Sigmoid colon (tissue), 7 donors: ENCODE measurements around the gene LAMB2. TPM values are rescaled to one million over a fixed set of nuclear protein-coding genes. Genes with fewer than 3 reads are reported as not detected.

Source experiments
- DNase-seq: peaks from one replicate; pipeline ENCODE4 v3.0.0-alpha.2; 2019
- H3K27ac ChIP-seq, 4 donors: fragments of 200-600 bp; sonication (generic); one replicate each; pipeline ENCODE4 v1.5.1; 2016 to 2019; ENCODE audit warnings: mild to moderate bottlenecking in 1 of 4
- H3K27me3 ChIP-seq, 3 donors: fragments of 200-600 bp; sonication (generic); one replicate each; pipeline ENCODE4 v1.5.1; 2019; ENCODE audit warnings: mild to moderate bottlenecking in 1 of 3
- H3K36me3 ChIP-seq, 4 donors: fragments of 200-600 bp; sonication (generic); one replicate each; pipeline ENCODE4 v1.5.1; 2016 to 2019
- H3K4me1 ChIP-seq, 4 donors: fragments of 200-600 bp; sonication (generic); one replicate each; pipeline ENCODE4 v1.5.1; 2017 to 2019
- H3K4me3 ChIP-seq, 4 donors: fragments of 200-600 bp; sonication (generic); one replicate each; pipeline ENCODE4 v1.5.1; 2017 to 2019; ENCODE audit warnings: mild to moderate bottlenecking in 2 of 4, moderate library complexity in 1 of 4
- H3K9me3 ChIP-seq, 4 donors: fragments of 200-600 bp in 3 of 4; sonication (generic) in 3 of 4; one replicate each; pipeline versions ENCODE4 v1.5.1 to v1.6.1; 2013 to 2019
- EP300 ChIP-seq, 4 donors: sonication (generic); formaldehyde crosslinking; IDR thresholded peaks; one replicate each; pipeline ENCODE4 v1.6.1; 2017; ENCODE audit warnings: antibody characterized with exemption in 4 of 4
- POLR2A ChIP-seq, 2 donors: fragments of 450-650 bp; IDR thresholded peaks; one replicate each; pipeline ENCODE4 v1.6.1; 2016; ENCODE audit warnings: antibody characterized with exemption in 2 of 2, mild to moderate bottlenecking in 2 of 2, moderate library complexity in 2 of 2
- POLR2AphosphoS5 ChIP-seq, 4 donors: sonication (generic); formaldehyde crosslinking; IDR thresholded peaks; one replicate each; pipeline ENCODE4 v1.6.1; 2017; ENCODE audit warnings: antibody characterized with exemption in 4 of 4
- WGBS, 2 donors: extraction: QIAGEN DNeasy Blood & Tissue Kit; methylation state at CpG; one replicate each; pipeline ENCODE4 v1.1.7; 2013; 5-methylcytosine and 5-hydroxymethylcytosine counted together
- intact Hi-C: fragments of 100-400 bp; cut with DNase I; formaldehyde crosslinking; loops from one replicate; pipeline ENCODE4 v1.15.1; 2023
- polyA plus RNA-seq, 3 donors: library from polyadenylated mRNA; stranded (reverse); fragments of 200-250 nt; gene quantifications; one replicate each; pipeline ENCODE4 v1.2.3, GENCODE V29; 2013
- total RNA-seq, 4 donors: library from RNA; depleted of rRNA; stranded (reverse); fragments of >200 nt; gene quantifications; one replicate each; pipeline ENCODE4 v1.1.0, GENCODE V29; 2016
- TF ChIP-seq, protein P1 (sequence below), 4 experiments: fragments of 450-650 bp in 3 of 4; fragments of 200-600 bp in 1 of 4; IDR thresholded peaks; one replicate each; pipeline ENCODE4 v1.5.1; 2016 to 2019; ENCODE audit warnings: antibody characterized with exemption in 4 of 4, mild to moderate bottlenecking in 3 of 4, moderate library complexity in 2 of 4
- donor health status: healthy with polysubstance abuse.
- donor health status: Bipolar disorder and iron deficiency.
- donor health status: healthy.

Gene LAMB2
- total RNA-seq (100 to 1,000 TPM; 252 to 612 (median 330) TPM), polyA plus RNA-seq (10 to 100 TPM; 10.2 to 85.0 (median 26.6) TPM)

DNA sequence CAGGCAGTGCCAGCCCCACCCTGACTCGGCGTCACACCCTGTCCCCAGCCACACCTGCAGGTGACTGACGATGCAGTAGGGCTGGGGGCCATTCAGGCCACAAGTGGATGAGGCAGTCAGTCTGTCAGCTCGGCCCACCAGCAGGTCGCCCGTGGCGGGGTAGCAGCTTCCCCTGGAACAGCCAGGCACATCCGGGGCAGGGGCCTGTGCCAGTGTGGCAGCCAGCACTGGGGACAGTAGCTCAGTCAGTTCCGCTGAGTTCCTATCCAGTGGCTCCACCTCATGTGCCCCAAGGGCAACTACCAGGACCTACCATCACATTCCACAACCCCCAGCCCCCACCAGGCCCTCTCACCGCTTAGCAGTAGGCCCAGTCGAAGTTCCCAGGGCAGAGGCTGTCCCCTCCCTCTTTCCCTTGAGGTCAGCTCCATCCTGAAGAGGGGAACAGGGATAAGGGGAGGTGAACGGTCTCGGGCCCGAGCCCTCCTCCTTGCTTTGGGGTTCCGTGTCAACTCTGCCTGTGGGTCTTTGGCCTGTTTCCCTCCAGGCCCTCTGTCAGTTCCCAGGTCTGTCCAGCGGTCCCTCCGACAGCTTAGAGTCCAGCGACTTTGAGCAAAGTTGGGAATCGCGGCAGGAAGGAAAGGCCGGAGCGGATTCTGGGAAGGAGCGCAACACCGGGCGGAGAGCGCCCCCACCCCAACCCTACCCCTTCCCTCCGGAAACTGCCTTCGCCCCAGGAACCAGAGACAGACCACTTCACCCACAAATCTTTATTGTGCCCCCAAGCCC lies at the start of gene LAMB2:
LAMB2 (minus strand) TSS at position 614 of the 789 bp plus-strand sequence; CDS start at position 431, 183 bp downstream.
- intact Hi-C loops, result loop anchor here (1.0 to 5.0 kb wide), 2 partner anchors 35 to 38 kb away; partner anchors contain the start of genes CCDC71 and QRICH1
- Histone ChIP-seq H3K27me3 (no peaks in the 10 kb centered on the region), H3K27ac (peak within 1 kb of the TSS; percentile 87 to 97 (median 92)), H3K4me3 (peak within 1 kb of the TSS; percentile 64 to 86 (median 69)), H3K4me1 (peaks cover 0 to 37% (median 33%) of the 10 kb centered on the region in 4 donors), H3K9me3 (no peaks in the 10 kb centered on the region), H3K36me3 (peaks cover 5 to 36% (median 13%) of the 10 kb centered on the region in 4 donors)
- peak; percentile 89 for DNase-seq
- peak; percentile 63 to 85 (median 74) for TF ChIP-seq POLR2AphosphoS5 (IDR thresholded peaks at IDR 0.05)
- TF ChIP-seq EP300 (IDR thresholded peaks at IDR 0.05), result no peak
- TF ChIP-seq, protein P1, sequence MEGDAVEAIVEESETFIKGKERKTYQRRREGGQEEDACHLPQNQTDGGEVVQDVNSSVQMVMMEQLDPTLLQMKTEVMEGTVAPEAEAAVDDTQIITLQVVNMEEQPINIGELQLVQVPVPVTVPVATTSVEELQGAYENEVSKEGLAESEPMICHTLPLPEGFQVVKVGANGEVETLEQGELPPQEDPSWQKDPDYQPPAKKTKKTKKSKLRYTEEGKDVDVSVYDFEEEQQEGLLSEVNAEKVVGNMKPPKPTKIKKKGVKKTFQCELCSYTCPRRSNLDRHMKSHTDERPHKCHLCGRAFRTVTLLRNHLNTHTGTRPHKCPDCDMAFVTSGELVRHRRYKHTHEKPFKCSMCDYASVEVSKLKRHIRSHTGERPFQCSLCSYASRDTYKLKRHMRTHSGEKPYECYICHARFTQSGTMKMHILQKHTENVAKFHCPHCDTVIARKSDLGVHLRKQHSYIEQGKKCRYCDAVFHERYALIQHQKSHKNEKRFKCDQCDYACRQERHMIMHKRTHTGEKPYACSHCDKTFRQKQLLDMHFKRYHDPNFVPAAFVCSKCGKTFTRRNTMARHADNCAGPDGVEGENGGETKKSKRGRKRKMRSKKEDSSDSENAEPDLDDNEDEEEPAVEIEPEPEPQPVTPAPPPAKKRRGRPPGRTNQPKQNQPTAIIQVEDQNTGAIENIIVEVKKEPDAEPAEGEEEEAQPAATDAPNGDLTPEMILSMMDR (IDR thresholded peaks at IDR 0.05), result no peak
- peak; percentile 27 to 47 for TF ChIP-seq POLR2A (IDR thresholded peaks at IDR 0.05)
- 6 to 31% methylated on average over 28 of the region's 28 CpGs for WGBS, 2 donors

DNA sequence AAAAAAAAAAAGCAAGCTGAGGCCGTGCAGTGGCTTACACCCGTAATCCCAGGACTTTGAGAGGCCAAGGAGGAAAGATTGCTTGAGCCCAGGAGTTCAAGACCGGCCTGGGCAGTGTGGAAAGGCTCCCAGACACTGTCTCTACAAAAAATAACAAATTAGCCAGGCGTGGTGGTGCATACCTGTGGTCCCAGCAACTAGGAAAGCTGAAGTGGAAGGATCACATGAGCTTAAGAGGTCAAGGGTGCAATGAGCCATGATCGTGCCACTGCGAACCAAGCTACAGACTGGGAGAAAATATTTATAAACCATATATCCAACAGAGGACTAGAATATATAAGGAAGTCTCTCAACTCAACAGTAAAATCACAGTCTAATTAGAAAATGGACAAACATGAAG lies 48.5 kb upstream of the LAMB2 start:
- H3K4me3 ChIP-seq, result no peak overlapping the region
- 63 to 75% methylated on average over 6 of the region's 6 CpGs for WGBS, 2 donors
- peaks cover 0 to 5% (median 0%) of the 10 kb centered on the region in 4 donors for H3K4me1 ChIP-seq
- H3K27ac ChIP-seq, result no peak overlapping the region
- peaks cover 0 to 13% (median 6%) of the 10 kb centered on the region in 4 donors for H3K36me3 ChIP-seq
- DNase-seq, result no peak
- no peaks in the 10 kb centered on the region for H3K9me3 ChIP-seq
- H3K27me3 ChIP-seq, result no peaks in the 10 kb centered on the region
- intact Hi-C loops, result no loop called here
- TF ChIP-seq POLR2AphosphoS5 (IDR thresholded peaks at IDR 0.05) (no peak), POLR2A (IDR thresholded peaks at IDR 0.05) (no peak), EP300 (IDR thresholded peaks at IDR 0.05) (no peak)
- TF ChIP-seq, protein P1 (IDR thresholded peaks at IDR 0.05), result no peak

DNA sequence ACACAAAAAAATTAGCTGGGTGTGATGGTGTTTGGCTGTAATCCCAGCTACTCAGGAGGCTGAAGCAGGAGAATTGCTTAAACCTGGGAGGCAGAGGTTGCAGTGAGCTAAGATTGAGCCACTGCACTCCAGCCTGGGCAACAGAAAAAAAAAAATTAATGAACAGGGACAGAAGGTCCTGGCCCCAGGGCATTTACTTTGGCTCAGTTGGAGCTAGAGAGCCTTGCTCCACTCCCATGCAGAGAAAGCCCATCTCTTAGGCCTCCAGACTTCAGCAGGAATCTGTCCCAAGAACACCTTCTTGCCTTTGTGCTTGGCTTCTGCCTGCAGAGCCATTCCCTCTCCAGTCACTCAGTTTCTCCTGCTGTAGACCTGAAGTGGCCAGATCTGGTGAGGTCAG lies 47.3 kb upstream of the LAMB2 start:
- no peak overlapping the region for H3K4me3 ChIP-seq
- H3K27ac ChIP-seq, result no peak overlapping the region
- H3K27me3 ChIP-seq, result no peaks in the 10 kb centered on the region
- intact Hi-C loops, result no loop called here
- no peak for TF ChIP-seq POLR2AphosphoS5 (IDR thresholded peaks at IDR 0.05)
- no peaks in the 10 kb centered on the region for H3K9me3 ChIP-seq
- peaks cover 3 to 25% (median 15%) of the 10 kb centered on the region in 4 donors for H3K36me3 ChIP-seq
- H3K4me1 ChIP-seq, result peaks cover 0 to 17% (median 3%) of the 10 kb centered on the region in 4 donors
- no peak for DNase-seq

DNA sequence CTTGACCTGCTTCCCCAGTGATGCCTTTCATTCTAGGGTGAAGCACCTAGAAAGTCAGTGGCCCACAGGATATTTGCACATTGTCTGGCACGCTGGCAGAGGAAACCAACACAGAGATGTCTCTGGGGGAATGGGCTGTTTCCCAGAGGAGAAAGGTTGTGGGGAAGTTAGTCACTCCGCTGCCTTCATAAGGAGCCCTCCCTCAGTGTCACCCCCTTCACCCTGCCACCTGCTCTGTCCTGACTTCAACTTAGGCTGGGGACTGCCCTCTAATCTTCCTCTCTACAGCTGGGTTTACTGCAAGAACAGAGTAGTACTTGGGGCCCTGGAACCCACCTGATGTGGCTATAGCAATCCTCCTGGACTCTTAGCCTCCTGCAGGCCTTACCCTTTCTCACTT lies 44.2 kb upstream of the LAMB2 start:
- Histone ChIP-seq H3K27me3 (no peaks in the 10 kb centered on the region), H3K4me3 (no peak overlapping the region), H3K36me3 (peaks cover 3 to 37% (median 23%) of the 10 kb centered on the region in 4 donors), H3K27ac (no peak overlapping the region), H3K9me3 (no peaks in the 10 kb centered on the region), H3K4me1 (peaks cover 0 to 48% (median 32%) of the 10 kb centered on the region in 4 donors)
- DNase-seq, result no peak
- TF ChIP-seq, protein P1 (IDR thresholded peaks at IDR 0.05), result no peak
- TF ChIP-seq EP300 (IDR thresholded peaks at IDR 0.05) (no peak), POLR2AphosphoS5 (IDR thresholded peaks at IDR 0.05) (no peak), POLR2A (IDR thresholded peaks at IDR 0.05) (no peak)
- 60 to 86% methylated on average over 2 of the region's 2 CpGs for WGBS, 2 donors
- intact Hi-C loops, result no loop called here

DNA sequence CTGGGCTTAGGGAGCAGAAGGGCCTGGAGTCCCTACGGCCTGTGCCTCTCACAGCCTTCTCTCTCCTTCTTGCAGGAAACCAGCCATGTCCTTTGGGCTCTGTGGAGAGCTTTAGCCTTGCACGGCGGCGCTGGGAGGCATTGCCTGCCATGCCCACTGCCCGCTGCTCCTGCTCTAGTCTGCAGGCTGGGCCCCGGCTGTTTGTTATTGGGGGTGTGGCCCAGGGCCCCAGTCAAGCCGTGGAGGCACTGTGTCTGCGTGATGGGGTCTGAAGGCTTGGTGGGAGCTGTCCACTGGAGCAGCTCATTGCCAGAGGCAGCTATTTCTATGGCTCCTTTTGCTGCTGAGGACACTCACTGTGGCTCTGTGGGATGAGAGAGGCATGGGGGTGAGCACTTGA lies 42.7 kb upstream of the LAMB2 start:
- no peaks in the 10 kb centered on the region for H3K27me3 ChIP-seq
- H3K4me3 ChIP-seq, result no peak overlapping the region
- DNase-seq, result no peak
- TF ChIP-seq, protein P1 (IDR thresholded peaks at IDR 0.05), result no peak
- TF ChIP-seq POLR2AphosphoS5 (IDR thresholded peaks at IDR 0.05) (no peak), POLR2A (IDR thresholded peaks at IDR 0.05) (no peak), EP300 (IDR thresholded peaks at IDR 0.05) (no peak)
- intact Hi-C loops, result no loop called here
- peaks cover 3 to 37% (median 23%) of the 10 kb centered on the region in 4 donors for H3K36me3 ChIP-seq
- H3K4me1 ChIP-seq, result peaks cover 0 to 54% (median 39%) of the 10 kb centered on the region in 4 donors
- H3K27ac ChIP-seq, result peak overlapping the region in 1 of 4 donors; percentile 91
- 86 to 92% methylated on average over 8 of the region's 8 CpGs for WGBS, 2 donors
- H3K9me3 ChIP-seq, result no peaks in the 10 kb centered on the region
